HG03095 (cell line): ENCODE measurements around the gene UTS2B.

Experiments used
- ATAC-seq: cut with Tn5 transposase; IDR thresholded peaks from one replicate; pipeline ENCODE4 v1.9.1; 2021; ENCODE audit warnings: moderate library complexity; ENCODE audit not compliant: unreplicated experiment

The UTS2B gene

GRCh38 chr3:191253089-191253799 is 77.1 kb downstream of the UTS2B start:
- no peak for ATAC-seq

GRCh38 chr3:191246630-191247029 is 83.7 kb downstream of the UTS2B start:
- ATAC-seq: no peak

GRCh38 chr3:191246034-191246433 is 84.3 kb downstream of the UTS2B start:
- peak; percentile 74 for ATAC-seq

- ATAC-seq: no peak
Measured at GRCh38 chr3:191244242-191244867, 86.0 kb downstream of the UTS2B start.

DNA sequence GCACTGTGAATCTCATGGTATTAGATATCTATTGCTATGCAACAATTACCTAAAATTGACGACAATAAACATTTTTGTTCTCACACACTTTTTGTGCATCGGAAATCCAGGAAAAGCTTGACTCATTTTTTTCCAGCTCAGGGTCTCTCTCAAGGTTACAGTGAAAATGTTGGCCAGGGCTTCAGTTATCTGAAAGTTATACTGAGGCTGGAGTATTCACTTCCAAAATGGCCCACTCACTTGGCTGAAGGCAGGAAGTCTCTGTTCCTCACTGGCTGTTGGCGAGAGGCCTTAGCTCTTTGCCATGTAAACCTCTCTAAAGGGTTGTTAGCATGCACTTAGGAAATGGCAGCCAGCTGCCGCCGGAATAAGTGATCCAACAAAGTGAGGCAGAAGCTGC is 89.8 kb downstream of the UTS2B start:
- ATAC-seq: no peak

DNA sequence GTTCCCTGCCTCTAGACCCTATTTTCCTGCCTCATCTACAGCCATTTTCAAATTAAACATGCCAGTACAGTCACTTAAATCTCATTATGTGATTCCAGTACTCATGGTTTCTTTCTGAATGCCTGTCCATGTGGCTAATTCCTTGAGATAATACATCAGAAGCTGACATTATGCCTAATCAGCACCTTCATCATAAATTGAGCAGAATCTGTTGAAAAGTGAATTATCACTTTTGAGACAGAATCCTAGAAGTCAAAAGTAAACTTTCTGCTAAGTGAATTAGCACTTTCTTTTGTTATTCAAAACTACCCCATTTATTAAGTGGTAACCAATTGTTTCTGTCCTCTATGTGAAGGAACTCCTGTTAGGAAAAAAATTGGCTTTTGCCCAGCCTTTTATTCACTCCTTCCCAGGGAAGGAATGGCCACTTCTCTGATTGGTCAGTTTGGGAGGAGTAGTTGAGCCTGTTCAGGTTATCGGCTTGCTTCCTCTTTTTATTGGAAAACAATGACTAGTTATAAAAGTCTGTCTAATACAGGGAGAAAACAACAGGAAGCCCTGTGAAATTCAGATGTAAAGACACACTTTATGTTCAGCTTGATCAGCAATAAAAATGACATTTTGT is 90.8 kb downstream of the UTS2B start:
- ATAC-seq: no peak

GRCh38 chr3:191238321-191238817 is 92.0 kb downstream of the UTS2B start:
- no peak for ATAC-seq

GRCh38 chr3:191237047-191237882 is 93.1 kb downstream of the UTS2B start:
- ATAC-seq: no peak

DNA sequence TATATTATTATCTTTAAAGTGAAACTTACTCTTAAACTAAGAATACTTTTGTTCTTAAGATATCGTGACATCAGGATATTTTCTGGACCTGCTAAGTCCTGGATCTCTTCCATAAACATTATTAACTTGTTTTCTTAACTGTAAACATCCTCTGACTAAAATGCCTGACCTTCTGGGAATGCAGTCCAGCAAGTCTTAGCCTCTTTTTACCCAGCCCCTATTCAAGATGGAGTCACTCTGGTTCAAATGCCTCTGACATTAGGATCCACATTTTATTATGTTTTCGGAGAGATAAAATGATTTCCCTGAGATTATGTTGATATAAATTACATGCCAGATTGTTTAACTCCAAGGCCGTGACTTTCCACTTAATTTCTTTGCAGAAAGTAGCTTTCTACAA is 93.7 kb downstream of the UTS2B start:
- ATAC-seq: no peak

DNA sequence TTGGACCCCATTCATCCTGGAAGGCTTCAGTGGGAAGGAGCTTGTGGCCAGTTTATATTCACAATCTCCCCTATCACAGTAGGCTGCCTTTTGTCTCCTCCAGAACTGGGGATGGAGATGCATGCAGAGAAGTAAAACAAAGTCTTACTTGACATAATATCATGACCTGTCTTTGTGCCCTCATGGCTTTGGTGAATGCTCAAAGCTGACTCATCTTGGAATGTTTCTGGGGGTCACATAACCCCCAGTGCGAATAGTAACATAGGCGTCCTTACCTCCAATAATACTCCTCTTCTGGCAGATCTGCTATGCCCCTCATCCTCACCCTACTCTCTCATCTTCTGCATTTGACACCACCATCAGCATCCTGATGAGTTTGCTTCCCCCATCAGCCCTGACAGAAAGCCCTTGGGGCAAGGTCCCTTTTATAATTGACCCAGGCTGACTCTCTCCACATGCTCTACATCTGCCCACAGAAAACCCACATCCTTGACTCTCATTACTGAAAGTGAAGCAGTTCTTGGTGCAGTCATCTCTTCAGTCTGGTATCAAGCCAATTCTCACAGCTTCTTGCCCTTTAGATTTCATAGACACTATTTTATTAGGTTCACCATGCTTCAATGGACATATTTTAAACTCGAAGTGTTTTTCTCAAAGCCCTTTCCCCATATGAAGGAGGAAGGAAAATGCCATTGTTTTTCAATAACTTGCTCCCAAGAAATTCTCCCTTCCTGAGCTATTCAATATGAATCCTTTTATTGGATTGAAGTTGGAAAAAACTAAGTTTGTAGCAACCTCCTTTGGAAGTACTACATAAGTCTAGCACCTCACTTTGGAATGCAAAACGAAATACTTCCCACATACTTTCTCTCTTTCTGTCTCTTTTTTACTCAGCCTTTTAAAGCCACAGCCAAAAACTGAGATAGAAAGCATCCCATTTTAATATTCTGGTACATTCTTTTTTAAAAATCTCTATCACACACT is 94.7 kb downstream of the UTS2B start:
- ATAC-seq: peak; percentile 99

- no peak for ATAC-seq
Measured at GRCh38 chr3:191234216-191234615, 96.1 kb downstream of the UTS2B start.

- ATAC-seq: no peak
Measured at GRCh38 chr3:191227541-191227940, 102.8 kb downstream of the UTS2B start.

- ATAC-seq: no peak
Measured at GRCh38 chr3:191221638-191222037, 108.7 kb downstream of the UTS2B start.

DNA sequence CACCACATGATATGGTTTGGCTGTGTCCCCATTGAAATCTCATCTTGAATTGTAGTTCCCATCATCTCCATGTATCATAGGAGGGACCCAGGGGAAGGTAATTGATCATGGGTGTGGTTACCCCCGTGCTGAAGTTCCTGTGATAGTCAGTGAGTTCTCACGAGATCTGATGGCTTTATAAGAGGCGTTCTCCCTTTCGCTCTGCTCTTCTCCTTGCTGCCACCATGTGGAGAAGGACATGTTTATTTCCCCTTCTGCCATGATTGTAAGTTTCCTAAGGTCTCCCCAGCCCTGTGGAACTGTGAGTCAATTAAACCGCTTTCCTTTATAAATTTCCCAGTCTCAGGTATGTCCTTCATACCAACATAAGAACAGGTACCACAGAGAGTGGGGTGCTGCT is 109.4 kb downstream of the UTS2B start:
- ATAC-seq: no peak

- no peak for ATAC-seq
Measured at GRCh38 chr3:191217301-191217700, 113.0 kb downstream of the UTS2B start.
